Lower leg skin (tissue), 4 donors: ENCODE results near the gene ZSCAN2. TPM values are rescaled to one million over a fixed set of nuclear protein-coding genes. Genes with fewer than 3 reads are reported as not detected.
"Not testable (repeated sequence)": the region's sequence is repeated elsewhere in the genome, so short reads cannot be mapped to it uniquely, and the experiment has no call there.

ENCODE experiments used
- DNase-seq, 2 donors: peaks; one replicate each; pipeline ENCODE4 v3.0.0-alpha.2; 2019; ENCODE audit warnings: low spot score in 2 of 2
- H3K4me3 ChIP-seq: fragments of 200-600 bp; sonication (generic); 2 replicates; pipeline ENCODE4 v1.5.1; 2017; ENCODE audit warnings: mild to moderate bottlenecking, low read depth; ENCODE audit not compliant: poor library complexity, severe bottlenecking
- POLR2A ChIP-seq, 2 donors: fragments of 450-650 bp; IDR thresholded peaks; one replicate each; pipeline ENCODE4 v1.6.1; 2016 to 2017; ENCODE audit warnings: antibody characterized with exemption in 2 of 2, mild to moderate bottlenecking in 1 of 2, moderate library complexity in 1 of 2
- WGBS, 2 donors: methylation state at CpG; one replicate each; pipeline ENCODE4 v1.1.5; 2018; 5-methylcytosine and 5-hydroxymethylcytosine counted together
- intact Hi-C: fragments of 100-400 bp; cut with DNase I; formaldehyde crosslinking; loops from one replicate; pipeline ENCODE4 v1.15.0; 2023; ENCODE audit warnings: low total_unique reads
- total RNA-seq, 4 donors: library from RNA; depleted of rRNA; stranded (reverse); fragments of >200 nt; gene quantifications; one replicate each; pipeline ENCODE4 v1.1.0, GENCODE V29; 2016
- TF ChIP-seq, protein P1 (sequence below), 3 donors: fragments of 450-650 bp; IDR thresholded peaks; one replicate each; pipeline ENCODE4 v1.5.1; 2016; ENCODE audit warnings: antibody characterized with exemption in 3 of 3, mild to moderate bottlenecking in 3 of 3, moderate library complexity in 2 of 3

ZSCAN2 gene
- total RNA-seq = 10 to 100 TPM in 1 of 4 donors, 1 to 10 TPM in 3; 3.0 to 11.4 (median 6.7) TPM

DNA sequence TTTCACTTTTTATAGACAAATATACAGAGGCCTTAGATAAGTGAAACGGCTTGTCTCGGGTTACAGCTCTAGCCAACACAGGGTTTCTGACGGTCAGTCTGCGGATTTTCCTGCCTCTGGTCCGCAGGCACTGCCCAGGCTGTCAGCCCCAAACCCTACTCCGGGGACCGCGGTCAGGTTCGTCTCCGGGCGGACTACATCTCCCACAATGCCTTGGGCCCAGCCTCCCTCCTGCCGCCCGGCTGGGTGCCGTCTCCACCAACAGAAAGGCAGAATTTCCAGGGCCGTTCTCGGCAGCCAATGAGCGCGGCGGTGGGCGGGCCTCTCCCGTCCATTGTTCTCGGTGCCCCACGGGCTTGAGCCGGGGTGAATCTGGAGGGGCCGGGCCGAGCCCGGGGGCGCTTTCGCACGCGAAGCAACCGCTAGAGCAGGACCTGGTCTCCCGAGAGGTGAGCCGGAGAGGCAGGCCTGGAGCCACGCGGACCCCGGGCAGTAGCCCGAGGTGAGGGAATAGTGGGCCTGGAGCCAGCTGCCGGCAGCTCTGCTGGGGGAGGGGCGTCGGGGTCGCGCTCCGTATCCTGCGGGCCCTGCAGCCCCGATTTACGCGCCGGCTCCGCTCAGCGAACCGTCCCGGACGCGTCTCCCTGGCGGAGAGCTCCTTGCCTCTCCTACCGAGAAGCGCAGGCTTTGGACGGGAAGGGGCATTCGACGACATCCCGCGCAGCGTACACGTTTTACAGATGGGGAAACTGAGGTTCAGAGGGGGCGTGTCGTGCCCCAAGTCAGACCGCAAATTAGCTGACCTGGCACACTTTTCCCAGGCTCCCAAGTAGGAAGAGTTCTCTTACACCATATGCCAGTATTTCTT, at the start of gene ZSCAN2:
Gene ZSCAN2 (plus strand): TSS at position 323 of the 868 bp plus-strand sequence. CDS start 2,919 bp downstream, outside the sequence.
- peak within 1 kb of the TSS; percentile 72 for H3K4me3 ChIP-seq
- TF ChIP-seq, protein P1, sequence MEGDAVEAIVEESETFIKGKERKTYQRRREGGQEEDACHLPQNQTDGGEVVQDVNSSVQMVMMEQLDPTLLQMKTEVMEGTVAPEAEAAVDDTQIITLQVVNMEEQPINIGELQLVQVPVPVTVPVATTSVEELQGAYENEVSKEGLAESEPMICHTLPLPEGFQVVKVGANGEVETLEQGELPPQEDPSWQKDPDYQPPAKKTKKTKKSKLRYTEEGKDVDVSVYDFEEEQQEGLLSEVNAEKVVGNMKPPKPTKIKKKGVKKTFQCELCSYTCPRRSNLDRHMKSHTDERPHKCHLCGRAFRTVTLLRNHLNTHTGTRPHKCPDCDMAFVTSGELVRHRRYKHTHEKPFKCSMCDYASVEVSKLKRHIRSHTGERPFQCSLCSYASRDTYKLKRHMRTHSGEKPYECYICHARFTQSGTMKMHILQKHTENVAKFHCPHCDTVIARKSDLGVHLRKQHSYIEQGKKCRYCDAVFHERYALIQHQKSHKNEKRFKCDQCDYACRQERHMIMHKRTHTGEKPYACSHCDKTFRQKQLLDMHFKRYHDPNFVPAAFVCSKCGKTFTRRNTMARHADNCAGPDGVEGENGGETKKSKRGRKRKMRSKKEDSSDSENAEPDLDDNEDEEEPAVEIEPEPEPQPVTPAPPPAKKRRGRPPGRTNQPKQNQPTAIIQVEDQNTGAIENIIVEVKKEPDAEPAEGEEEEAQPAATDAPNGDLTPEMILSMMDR (IDR thresholded peaks at IDR 0.05) = no peak
- no peak for TF ChIP-seq POLR2A (IDR thresholded peaks at IDR 0.05)
- intact Hi-C loops = no loop called here
- 0 to 1% methylated on average over 25 to 38 of the region's 68 CpGs for WGBS, 2 donors
- peak; percentile 95 to 99 for DNase-seq

DNA sequence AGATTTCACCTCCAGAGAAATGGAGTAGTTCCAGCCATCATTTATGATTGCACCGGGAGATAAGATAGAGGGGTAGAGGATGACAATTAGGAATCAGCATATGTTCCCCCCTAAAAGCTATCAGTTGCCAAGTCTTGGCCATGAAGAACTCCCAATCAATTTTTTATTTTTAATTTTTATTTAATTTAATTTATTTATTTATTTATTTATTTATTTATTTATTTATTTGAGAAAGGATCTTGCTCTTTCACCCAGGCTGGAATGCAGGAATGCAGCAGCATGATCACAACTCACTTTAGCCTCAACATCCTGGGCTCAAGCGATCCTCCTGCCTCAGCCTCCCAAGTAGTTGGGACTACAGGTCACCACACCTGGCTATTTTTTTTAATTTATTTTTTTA, 49.2 kb upstream of the ZSCAN2 start:
- 95 to 97% methylated on average over 2 of the region's 2 CpGs for WGBS, 2 donors
- intact Hi-C loops, H3K4me3 ChIP-seq, DNase-seq: not testable (repeated sequence)

DNA sequence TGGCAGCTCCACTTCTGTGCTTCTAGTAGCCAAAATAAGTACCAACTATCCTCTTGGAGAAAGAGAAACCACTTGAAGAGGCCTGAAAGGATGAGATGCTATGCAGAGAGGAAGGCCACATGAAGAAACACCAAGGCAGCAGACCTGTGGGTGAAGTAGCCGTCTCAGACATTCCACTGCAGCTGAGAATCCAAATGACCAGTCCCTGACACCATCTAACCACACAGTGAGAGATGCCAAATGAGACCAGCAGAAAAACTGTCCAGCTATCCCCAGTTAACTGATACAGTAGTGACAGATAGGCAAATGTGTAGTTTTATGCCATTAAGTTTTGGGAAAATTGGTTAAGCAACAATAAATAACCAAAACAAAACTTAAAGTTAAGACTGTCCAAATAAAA, 47.9 kb upstream of the ZSCAN2 start:
- WGBS, 2 donors = 96 to 100% methylated on average over 1 of the region's 1 CpG
- H3K4me3 ChIP-seq = no peak overlapping the region
- intact Hi-C loops = no loop called here
- TF ChIP-seq, protein P1 (IDR thresholded peaks at IDR 0.05) = no peak
- no peak for TF ChIP-seq POLR2A (IDR thresholded peaks at IDR 0.05)
- DNase-seq = no peak

DNA sequence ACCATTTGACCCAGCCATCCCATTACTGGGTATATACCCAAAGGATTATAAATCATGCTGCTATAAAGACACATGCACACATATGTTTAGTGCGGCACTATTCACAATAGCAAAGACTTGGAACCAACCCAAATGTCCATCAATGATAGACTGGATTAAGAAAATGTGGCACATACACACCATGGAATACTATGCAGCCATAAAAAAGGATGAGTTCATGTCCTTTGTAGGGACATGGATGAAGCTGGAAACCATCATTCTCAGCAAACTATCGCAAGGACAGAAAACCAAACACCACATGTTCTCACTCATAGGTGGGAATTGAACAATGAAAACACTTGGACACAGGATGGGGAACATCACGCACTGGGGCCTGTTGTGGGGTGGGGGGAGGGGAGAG, 44.1 kb upstream of the ZSCAN2 start:
- H3K4me3 ChIP-seq, intact Hi-C loops, DNase-seq: not testable (repeated sequence)
- 90 to 94% methylated on average over 2 to 3 of the region's 3 CpGs for WGBS, 2 donors

DNA sequence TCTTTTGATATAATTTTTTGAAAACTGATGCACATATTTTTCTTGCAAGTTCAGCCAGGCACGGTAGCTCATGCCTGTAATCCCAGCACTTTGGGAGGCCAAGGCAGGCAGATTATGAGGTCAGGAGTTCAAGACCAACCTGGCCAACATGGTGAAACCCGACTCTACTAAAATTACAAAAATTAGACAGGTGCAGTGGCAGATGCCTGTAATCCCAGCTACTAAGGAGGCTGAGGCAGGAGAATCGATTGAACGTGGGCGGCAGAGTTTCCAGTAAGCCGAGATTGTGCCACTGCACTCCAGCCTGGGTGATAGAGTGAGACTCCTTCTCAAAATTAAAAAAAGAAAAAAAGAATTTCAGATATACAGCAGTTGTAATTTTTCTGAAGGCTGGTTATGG, 32.8 kb upstream of the ZSCAN2 start:
- WGBS, 2 donors = 88 to 94% methylated on average over 6 of the region's 6 CpGs
- DNase-seq, intact Hi-C loops, H3K4me3 ChIP-seq: not testable (repeated sequence)

DNA sequence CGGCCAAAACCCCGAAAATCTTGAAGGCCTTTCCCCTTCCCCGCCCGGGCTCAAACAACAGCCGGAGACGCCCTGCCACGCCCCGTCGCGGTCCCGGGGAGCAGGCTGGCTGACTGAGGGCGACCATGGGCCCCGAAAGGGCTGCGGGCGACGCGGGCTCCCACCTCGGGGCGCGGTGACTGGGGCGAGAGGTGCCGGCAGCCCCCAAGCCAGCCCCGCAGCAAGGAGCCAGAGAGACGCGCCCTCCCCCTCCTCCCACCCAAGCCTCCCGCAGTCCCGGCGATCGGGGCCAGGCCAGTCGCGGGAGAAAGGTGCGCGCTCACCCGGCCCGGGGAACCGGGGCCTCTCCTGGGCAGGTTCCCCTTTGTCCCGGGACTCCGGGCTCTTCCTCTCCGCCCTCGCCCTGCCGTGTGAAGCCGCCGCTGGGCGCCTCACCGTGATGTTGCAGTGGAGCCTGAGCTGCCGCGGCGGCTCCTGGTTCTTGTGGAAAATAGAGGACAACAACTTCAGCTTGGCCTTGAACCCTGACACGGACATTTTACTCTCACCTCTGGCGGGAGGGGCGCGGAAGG, 30.6 kb upstream of the ZSCAN2 start:
- WGBS, 2 donors = 0% methylated on average over 23 to 41 of the region's 52 CpGs
- TF ChIP-seq, protein P1 (IDR thresholded peaks at IDR 0.05) = no peak
- no peak for TF ChIP-seq POLR2A (IDR thresholded peaks at IDR 0.05)
- DNase-seq = peak; percentile 57 to 94
- H3K4me3 ChIP-seq = peak overlapping the region; percentile 81
- intact Hi-C loops = no loop called here

DNA sequence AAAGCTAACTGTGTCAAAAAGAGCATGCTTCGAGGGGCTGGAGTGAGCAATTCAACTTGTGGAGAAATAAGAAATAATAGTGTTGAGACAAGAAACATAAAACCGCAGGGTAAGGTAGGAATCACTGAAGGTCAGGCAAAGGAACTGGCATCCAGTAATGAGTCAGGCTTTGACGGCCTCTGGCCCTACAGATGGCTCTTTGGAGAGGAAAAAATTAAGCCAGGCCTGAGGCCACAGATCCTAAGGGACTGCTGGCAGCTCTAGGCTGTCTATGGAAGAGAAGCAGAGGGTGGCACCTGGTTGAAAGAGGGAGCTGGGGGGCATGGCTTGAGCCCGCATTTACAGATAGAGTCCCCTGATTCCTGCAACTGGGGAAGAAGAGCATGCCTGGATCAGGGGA, 28.6 kb upstream of the ZSCAN2 start:
- no peak for TF ChIP-seq POLR2A (IDR thresholded peaks at IDR 0.05)
- TF ChIP-seq, protein P1 (IDR thresholded peaks at IDR 0.05) = no peak

More for the DNA sequence above, 28.6 kb upstream of the ZSCAN2 start:
- no peak for DNase-seq
- no peak overlapping the region for H3K4me3 ChIP-seq
- intact Hi-C loops = no loop called here
- 82 to 85% methylated on average over 4 of the region's 4 CpGs for WGBS, 2 donors
